K562 (cell line): Measurements from ENCODE around the gene ADGRA1.

ENCODE experiments used
- AFF4 ChIP-seq: sonication (generic); formaldehyde crosslinking; IDR thresholded peaks from 2 replicates; pipeline ENCODE4 v1.8.0; 2023; ENCODE audit warnings: mild to moderate bottlenecking, missing genetic modification reagents
- MTA1 ChIP-seq: fragments of 450-650 bp; IDR thresholded peaks from 2 replicates; pipeline ENCODE4 v1.6.1; 2017; ENCODE audit warnings: borderline replicate concordance
- NEUROD1 ChIP-seq: fragments of 150-350 bp; IDR thresholded peaks from 2 replicates; pipeline ENCODE4 v1.6.1; 2014; ENCODE audit warnings: borderline replicate concordance, low read length, low read depth; ENCODE audit not compliant: partially characterized antibody
- ZKSCAN8 ChIP-seq: fragments of 200-800 bp; sonication (Bioruptor generic); IDR thresholded peaks from 2 replicates; pipeline ENCODE4 v1.6.1; 2016; ENCODE audit warnings: missing genetic modification characterization, missing compliant biosample characterization

- TF ChIP-seq AFF4 (CRISPR knock-in tag), result no peak
- no peak for TF ChIP-seq NEUROD1
- TF ChIP-seq ZKSCAN8 (CRISPR knock-in tag), result no peak
- TF ChIP-seq MTA1, result no peak
These were observed 27.7 kb downstream of the ADGRA1 start for GRCh38 chr10:133115453-133115842.
